Rectal smooth muscle tissue (tissue), 1 donor: ENCODE measurements around the gene AP5M1.
"Not testable (repeated sequence)": the region's sequence is repeated elsewhere in the genome, so short reads cannot be mapped to it uniquely, and the experiment has no call there.

Source experiments
- H3K27ac ChIP-seq: one replicate; pipeline ENCODE4 v1.7.0; 2013; ENCODE audit warnings: low read depth, low read length, inconsistent platforms
- H3K27me3 ChIP-seq: one replicate; pipeline ENCODE4 v1.7.0; 2013; ENCODE audit warnings: low read length; ENCODE audit not compliant: control insufficient read depth, insufficient read depth
- H3K36me3 ChIP-seq: one replicate; pipeline ENCODE4 v1.7.0; 2013; ENCODE audit warnings: low read length; ENCODE audit not compliant: control insufficient read depth, insufficient read depth
- H3K4me1 ChIP-seq: one replicate; pipeline ENCODE4 v1.7.0; 2013; ENCODE audit warnings: low read length; ENCODE audit not compliant: control insufficient read depth, insufficient read depth
- H3K4me3 ChIP-seq: one replicate; pipeline ENCODE4 v1.7.0; 2013; ENCODE audit warnings: low read length
- H3K9ac ChIP-seq: one replicate; pipeline ENCODE4 v1.7.0; 2013; ENCODE audit warnings: low read length

The AP5M1 gene

DNA sequence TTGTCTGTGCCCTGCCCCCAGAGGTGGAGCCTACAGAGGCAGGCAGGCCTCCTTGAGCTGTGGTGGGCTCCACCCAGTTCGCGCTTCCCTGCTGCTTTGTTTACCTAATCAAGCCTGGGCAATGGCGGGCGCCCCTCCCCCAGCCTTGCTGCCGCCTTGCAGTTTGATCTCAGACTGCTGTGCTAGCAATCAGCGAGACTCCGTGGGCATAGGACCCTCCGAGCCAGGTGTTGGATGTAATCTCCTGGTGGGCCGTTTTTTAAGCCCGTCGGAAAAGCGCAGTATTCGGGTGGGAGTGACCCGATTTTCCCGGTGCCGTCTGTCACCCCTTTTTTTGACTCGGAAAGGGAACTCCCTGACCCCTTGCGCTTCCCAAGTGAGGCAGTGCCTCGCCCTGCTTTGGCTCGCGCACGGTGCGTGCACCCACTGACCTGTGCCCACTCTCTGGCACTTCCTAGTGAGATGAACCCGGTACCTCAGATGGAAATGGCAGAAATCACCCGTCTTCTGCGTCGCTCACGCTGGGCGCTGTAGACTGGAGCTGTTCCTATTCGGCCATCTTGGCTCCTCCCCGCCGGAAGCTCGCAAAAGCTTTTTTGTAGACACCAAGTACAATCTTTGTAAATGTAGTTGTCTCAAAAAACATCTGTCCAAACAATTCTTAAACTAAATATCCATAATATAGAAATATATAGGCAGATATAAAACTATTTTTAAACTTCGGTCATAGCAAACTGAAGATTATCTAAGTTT, 75.0 kb downstream of the AP5M1 start:
- not testable (repeated sequence) for H3K27ac ChIP-seq, H3K4me3 ChIP-seq, H3K9ac ChIP-seq, H3K36me3 ChIP-seq, H3K27me3 ChIP-seq, H3K4me1 ChIP-seq

DNA sequence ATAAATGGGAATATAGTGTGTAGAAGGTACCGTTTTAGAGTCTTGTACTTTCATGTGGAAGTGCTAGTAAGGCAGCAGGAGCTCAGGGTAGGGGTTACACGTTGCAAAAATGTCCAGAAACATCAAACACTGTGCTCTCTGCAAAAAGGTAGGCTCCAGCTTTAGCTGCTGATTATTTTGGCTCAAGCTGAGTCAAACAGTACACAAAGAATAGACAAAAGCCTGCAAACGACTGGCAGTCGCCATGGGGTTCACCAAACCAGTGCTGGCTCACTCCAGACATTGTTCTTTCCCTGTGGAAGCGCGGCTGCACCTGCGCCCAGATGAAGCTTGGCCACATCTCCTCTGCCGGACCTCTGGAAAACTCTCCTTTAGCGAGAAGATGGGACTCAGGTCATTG, 76.3 kb downstream of the AP5M1 start:
- H3K9ac ChIP-seq, result no peak overlapping the region
- no peak overlapping the region for H3K27ac ChIP-seq
- H3K27me3 ChIP-seq, result no peaks in the 10 kb centered on the region
- no peak overlapping the region for H3K4me3 ChIP-seq
- H3K4me1 ChIP-seq, result no peaks in the 10 kb centered on the region
- H3K36me3 ChIP-seq, result no peaks in the 10 kb centered on the region

DNA sequence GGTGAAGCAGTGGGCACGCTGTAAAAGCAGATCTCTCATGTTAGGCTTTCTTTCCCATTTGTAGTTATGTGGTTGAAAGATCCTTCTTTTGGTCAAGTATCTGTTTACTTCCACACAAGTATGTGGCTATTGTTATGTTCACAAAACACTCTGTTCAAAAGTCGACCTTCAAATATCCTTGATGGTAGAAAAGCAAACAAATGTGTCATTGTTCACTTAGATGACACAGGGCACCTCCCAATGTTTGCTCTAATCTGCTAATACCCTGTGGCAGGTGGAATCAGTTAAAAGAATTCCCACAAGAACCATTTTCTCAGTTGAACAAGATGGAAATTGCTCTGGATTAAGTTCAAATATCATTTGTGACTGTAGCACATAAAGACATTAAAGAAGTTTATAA, 78.0 kb downstream of the AP5M1 start:
- Histone ChIP-seq H3K27ac (no peak overlapping the region), H3K4me1 (no peaks in the 10 kb centered on the region)

More for the DNA sequence above, 78.0 kb downstream of the AP5M1 start:
- no peaks in the 10 kb centered on the region for H3K36me3 ChIP-seq
- H3K9ac ChIP-seq, result no peak overlapping the region
- H3K4me3 ChIP-seq, result no peak overlapping the region
- H3K27me3 ChIP-seq, result no peaks in the 10 kb centered on the region
